GM12878 (cell line): ENCODE data around the gene EMX1. TPM values are rescaled to one million over a fixed set of nuclear protein-coding genes. Genes with fewer than 3 reads are reported as not detected.

ENCODE experiments used
- ATAC-seq: fragments of 200-7000 bp; cut with Tn5 transposase; 3 replicates; pipeline ENCODE4 v1.9.1; 2020; ENCODE audit warnings: mild to moderate bottlenecking, moderate library complexity
- BruUV-seq: library from RNA; stranded (reverse); fragments of 400-500 nt; replicated peaks from 2 replicates; lab custom pipeline; 2021; lab: Mats Ljungman, UMichigan
- CTCF ChIA-PET: fragments of 300-600 bp; sonication (Branson Sonifier 250); formaldehyde crosslinking; extraction: SDS; loops from one replicate; lab custom pipeline; 2021; ENCODE audit warnings: inconsistent platforms; lab: Yijun Ruan, JAX
- POLR2A ChIA-PET: fragments of 350-600 bp; formaldehyde crosslinking; extraction: SDS; loops from one replicate; lab custom pipeline; 2021; ENCODE audit warnings: inconsistent platforms; lab: Charles Lee
- RAD21 ChIA-PET: fragments of 300-600 bp; sonication (Branson Sonifier 250); formaldehyde crosslinking; loops from one replicate; lab custom pipeline; 2023; ENCODE audit warnings: antibody characterized with exemption; ENCODE audit not compliant: unreplicated experiment; lab: Charles Lee
- SMC1A ChIA-PET: fragments of 300-600 bp; sonication (Branson Sonifier 250); formaldehyde crosslinking; loops from one replicate; lab custom pipeline; 2023; ENCODE audit not compliant: unreplicated experiment, uncharacterized antibody; lab: Charles Lee
- DNase-seq: peaks from one replicate; pipeline ENCODE4 v3.0.0-alpha.2; 2011; ENCODE audit warnings: low read depth, low spot score
- FAIRE-seq: peaks from 3 replicates; lab custom pipeline; 2011; peaks lifted over from hg19 to GRCh38; lab: Jason Lieb, UNC
- H2AFZ ChIP-seq: 2 replicates; pipeline ENCODE4 v1.6.0; 2011; ENCODE audit warnings: low read depth, low read length, control low read depth; ENCODE audit not compliant: control insufficient read depth
- H3K27ac ChIP-seq: 2 replicates; pipeline ENCODE4 v1.5.1; 2011; ENCODE audit warnings: control low read depth; ENCODE audit not compliant: control insufficient read depth, insufficient read depth
- H3K27me3 ChIP-seq, 2 experiments: replicated peaks in 1 of 2; 2 replicates each; pipeline versions ENCODE4 v1.6.0 to v1.6.1; 2011; ENCODE audit warnings: low read length in 1 of 2; ENCODE audit not compliant: control insufficient read depth in 2 of 2, insufficient read depth in 2 of 2
- H3K36me3 ChIP-seq, 2 experiments: 2 replicates each; pipeline ENCODE4 v1.5.1; 2011; ENCODE audit warnings: low read length in 1 of 2; ENCODE audit not compliant: control insufficient read depth in 2 of 2, insufficient read depth in 2 of 2
- H3K4me1 ChIP-seq: 2 replicates; pipeline ENCODE4 v1.6.1; 2011; ENCODE audit warnings: mild to moderate bottlenecking, low read length, moderate library complexity, mixed read lengths; ENCODE audit not compliant: control insufficient read depth, insufficient read depth
- H3K4me2 ChIP-seq: 2 replicates; pipeline ENCODE4 v1.6.0; 2011; ENCODE audit warnings: control low read depth; ENCODE audit not compliant: control insufficient read depth, insufficient read depth
- H3K4me3 ChIP-seq: fragments of 200-600 bp; sonication (generic); 2 replicates; pipeline ENCODE4 v1.5.1; 2016
- H3K79me2 ChIP-seq: 2 replicates; pipeline ENCODE4 v1.6.0; 2011; ENCODE audit warnings: low read length; ENCODE audit not compliant: control insufficient read depth, insufficient read depth
- H3K9ac ChIP-seq: 2 replicates; pipeline ENCODE4 v1.8.0; 2011; ENCODE audit warnings: low read length, control low read depth, mixed read lengths; ENCODE audit not compliant: control insufficient read depth, insufficient read depth
- H3K9me3 ChIP-seq: replicated peaks from 3 replicates; pipeline ENCODE4 v1.5.1; 2011; ENCODE audit warnings: mild to moderate bottlenecking, low read length; ENCODE audit not compliant: control insufficient read depth, insufficient read depth
- H4K20me1 ChIP-seq: 2 replicates; pipeline ENCODE4 v1.6.0; 2011; ENCODE audit not compliant: control insufficient read depth, insufficient read depth
- CREB1 ChIP-seq: IDR thresholded peaks from 2 replicates; pipeline ENCODE4 v1.6.1; 2012; ENCODE audit warnings: low read depth, mild to moderate bottlenecking, inconsistent platforms
- FOXM1 ChIP-seq: IDR thresholded peaks from 2 replicates; pipeline ENCODE4 v1.6.1; 2012; ENCODE audit warnings: low read depth, mild to moderate bottlenecking, inconsistent platforms, low read length, moderate library complexity
- JUNB ChIP-seq: IDR thresholded peaks from 2 replicates; pipeline ENCODE4 v1.6.1; 2016; ENCODE audit warnings: antibody characterized with exemption, mild to moderate bottlenecking
- MXI1 ChIP-seq: fragments of 150-350 bp; IDR thresholded peaks from 2 replicates; pipeline ENCODE4 v1.6.1; 2011; ENCODE audit warnings: low read depth, mild to moderate bottlenecking, inconsistent platforms, low read length, improper control_type of control experiment
- NFYB ChIP-seq: IDR thresholded peaks from 2 replicates; pipeline ENCODE4 v1.6.1; 2011; ENCODE audit warnings: low read depth, mild to moderate bottlenecking, low read length, improper control_type of control experiment, moderate library complexity; ENCODE audit not compliant: insufficient read depth
- SPI1 ChIP-seq: IDR thresholded peaks from 2 replicates; pipeline ENCODE4 v1.6.1; 2011; ENCODE audit warnings: low read depth, mild to moderate bottlenecking, low read length, moderate library complexity, borderline replicate concordance; ENCODE audit not compliant: insufficient read depth
- TAF1 ChIP-seq: IDR thresholded peaks from 2 replicates; pipeline ENCODE4 v1.6.1; 2011; ENCODE audit warnings: mild to moderate bottlenecking, low read depth, low read length, borderline replicate concordance
- WGBS: methylation state at CpG from one replicate; pipeline ENCODE4 v1.1.6; 2016; ENCODE audit warnings: low lambda C conversion rate; ENCODE audit not compliant: insufficient replicate concordance, insufficient coverage; ENCODE audit errors: missing lambda C conversion rate; 5-methylcytosine and 5-hydroxymethylcytosine counted together
- in situ Hi-C: fragments of 300-500 bp; cut with MboI; formaldehyde crosslinking; loops from 9 replicates; pipeline ENCODE4 v1.14.3; 2018; ENCODE audit warnings: mixed read lengths
- intact Hi-C: fragments of 100-400 bp; cut with micrococcal nuclease; formaldehyde crosslinking; loops from one replicate; pipeline ENCODE4 v1.14.2; 2022; ENCODE audit not compliant: unreplicated experiment
- polyA plus RNA-seq, 11 experiments: library from polyadenylated mRNA; depleted of rRNA in 4 of 11; unstranded in 6 of 11; stranded (reverse) in 5 of 11; fragments of >200 nt; fragmentation: Nextera tagmentation in 4 of 11; fragmentation: Illumina TruSeq in 1 of 11; extraction: Ambion mirVana in 4 of 11; extraction: Trizol in 1 of 11; gene quantifications; 1 replicate in 1 of 11; 2 replicates in 10 of 11; pipeline versions ENCODE4 v1.2.1 to v1.2.3, GENCODE V29; 2011 to 2016; ENCODE audit warnings: inconsistent platforms in 2 of 11, missing spikeins in 2 of 11, low read depth in 1 of 11
- total RNA-seq, 4 experiments: library from RNA; depleted of rRNA in 3 of 4; stranded (reverse); fragments of >200 nt in 3 of 4; fragmentation: Illumina TruSeq in 1 of 4; extraction: Trizol in 1 of 4; gene quantifications; 2 replicates each; pipeline versions ENCODE4 v1.2.1 to v1.2.3, GENCODE V29; 2013 to 2021
- TF ChIP-seq, protein P1 (sequence below): IDR thresholded peaks from 2 replicates; pipeline ENCODE4 v1.6.1; 2011; ENCODE audit warnings: borderline replicate concordance, low read depth, mild to moderate bottlenecking, moderate library complexity, low read length; ENCODE audit not compliant: insufficient read depth, poor library complexity, severe bottlenecking
- TF ChIP-seq, protein P2 (sequence below): fragments of 150-350 bp; IDR thresholded peaks from 2 replicates; pipeline ENCODE4 v1.6.1; 2016; ENCODE audit warnings: low read depth, low read length
- TF ChIP-seq, protein P3 (sequence below), 3 experiments: IDR thresholded peaks in 2 of 3; conservative IDR thresholded peaks in 1 of 3; 2 replicates each; pipeline ENCODE4 v1.5.1; 2011; ENCODE audit warnings: low read depth in 3 of 3, low read length in 3 of 3, mild to moderate bottlenecking in 3 of 3, control low read depth in 2 of 3, moderate library complexity in 2 of 3, inconsistent platforms in 1 of 3, mixed read lengths in 1 of 3; ENCODE audit not compliant: control insufficient read depth in 2 of 3, insufficient read depth in 1 of 3; ENCODE audit errors: extremely low read depth in 1 of 3
- TF ChIP-seq, protein P4 (sequence below): fragments of 450-650 bp; IDR thresholded peaks from 2 replicates; pipeline ENCODE4 v1.6.1; 2017; ENCODE audit warnings: borderline replicate concordance

Gene EMX1
- total and polyA plus RNA-seq, 10 of the 15 experiments (the other 5 are each of a cell fraction or from before 2014, with no cell fraction given), result 0.07 to 5.1 (median 1.2) TPM; not detected in 1

DNA sequence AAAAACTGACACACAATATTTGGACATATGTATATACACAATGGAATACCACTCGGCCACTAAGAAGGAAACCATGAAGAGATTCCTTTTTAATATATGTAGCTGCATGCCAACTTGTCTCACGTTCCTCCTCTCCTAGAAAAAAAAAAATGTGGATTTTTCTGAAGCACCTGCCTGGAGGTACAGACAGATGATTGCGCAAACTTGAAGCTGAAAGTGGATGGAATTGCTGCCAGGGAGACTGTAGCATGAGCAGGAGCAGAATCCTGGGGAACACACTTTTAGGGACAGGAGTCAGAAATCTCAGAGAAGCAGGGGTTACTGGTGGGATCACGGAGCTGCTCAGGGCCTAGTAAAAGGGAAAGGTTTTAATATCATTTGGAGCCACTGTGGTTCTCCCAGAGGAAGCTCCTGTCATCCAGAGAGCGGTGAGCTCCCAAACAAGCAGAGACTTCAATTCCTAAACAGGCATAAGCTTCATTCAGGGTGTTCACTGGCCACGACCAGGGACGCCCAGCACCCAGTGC is 30.8 kb upstream of the EMX1 start:
- DNase-seq, result no peak
- in situ Hi-C loops, result no loop called here
- POLR2A ChIA-PET, result interaction anchor here (1.2 kb wide), 1 partner anchor 328 kb away, joined by 3 read pairs; no protein-coding TSS in a partner anchor
- no peak for FAIRE-seq
- ATAC-seq, result no peak
- Histone ChIP-seq H3K27me3 (peaks cover 2 to 10% of the 10 kb centered on the region in 2 experiments; a peak in 2 of 4 replicates), H3K79me2 (no peaks in the 10 kb centered on the region), H2AFZ (peak overlapping the region; percentile 29; the same call in 1 of the 2 replicates), H3K36me3 (no peaks in the 10 kb centered on the region), H3K4me3 (peak overlapping the region; percentile 75; the same call in 1 of the 2 replicates), H3K4me1 (no peaks in the 10 kb centered on the region), H3K9me3 (no peaks in the 10 kb centered on the region), H3K9ac (no peak overlapping the region), H3K4me2 (peak overlapping the region; percentile 98), H4K20me1 (no peaks in the 10 kb centered on the region), H3K27ac (no peak overlapping the region)
- 57% methylated on average over 7 of the region's 7 CpGs for WGBS
- intact Hi-C loops, result no loop called here
- RAD21 ChIA-PET, result interaction anchor here (0.8 to 2.0 kb wide), 4 partner anchors 31 to 116 kb away, joined by 3 to 5 read pairs (median 4); no protein-coding TSS in a partner anchor
- SMC1A ChIA-PET, result interaction anchor here (0.5 to 2.1 kb wide), 5 partner anchors 23 to 402 kb away, joined by 3 to 8 read pairs (median 4); no protein-coding TSS in a partner anchor
- no TSS peak for BruUV-seq
- CTCF ChIA-PET, result interaction anchor here (0.9 to 14.3 kb wide), 11 partner anchors 10 to 116 kb away, joined by 3 to 437 read pairs (median 4); partner anchors contain the start of gene EMX1
- TF ChIP-seq, protein P1, sequence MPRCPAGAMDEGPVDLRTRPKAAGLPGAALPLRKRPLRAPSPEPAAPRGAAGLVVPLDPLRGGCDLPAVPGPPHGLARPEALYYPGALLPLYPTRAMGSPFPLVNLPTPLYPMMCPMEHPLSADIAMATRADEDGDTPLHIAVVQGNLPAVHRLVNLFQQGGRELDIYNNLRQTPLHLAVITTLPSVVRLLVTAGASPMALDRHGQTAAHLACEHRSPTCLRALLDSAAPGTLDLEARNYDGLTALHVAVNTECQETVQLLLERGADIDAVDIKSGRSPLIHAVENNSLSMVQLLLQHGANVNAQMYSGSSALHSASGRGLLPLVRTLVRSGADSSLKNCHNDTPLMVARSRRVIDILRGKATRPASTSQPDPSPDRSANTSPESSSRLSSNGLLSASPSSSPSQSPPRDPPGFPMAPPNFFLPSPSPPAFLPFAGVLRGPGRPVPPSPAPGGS, result no peak
- TF ChIP-seq NFYB, result no peak
- TF ChIP-seq JUNB, result no peak
- TF ChIP-seq FOXM1, result no peak
- TF ChIP-seq MXI1, result no peak
- TF ChIP-seq TAF1, result no peak
- TF ChIP-seq, protein P2, sequence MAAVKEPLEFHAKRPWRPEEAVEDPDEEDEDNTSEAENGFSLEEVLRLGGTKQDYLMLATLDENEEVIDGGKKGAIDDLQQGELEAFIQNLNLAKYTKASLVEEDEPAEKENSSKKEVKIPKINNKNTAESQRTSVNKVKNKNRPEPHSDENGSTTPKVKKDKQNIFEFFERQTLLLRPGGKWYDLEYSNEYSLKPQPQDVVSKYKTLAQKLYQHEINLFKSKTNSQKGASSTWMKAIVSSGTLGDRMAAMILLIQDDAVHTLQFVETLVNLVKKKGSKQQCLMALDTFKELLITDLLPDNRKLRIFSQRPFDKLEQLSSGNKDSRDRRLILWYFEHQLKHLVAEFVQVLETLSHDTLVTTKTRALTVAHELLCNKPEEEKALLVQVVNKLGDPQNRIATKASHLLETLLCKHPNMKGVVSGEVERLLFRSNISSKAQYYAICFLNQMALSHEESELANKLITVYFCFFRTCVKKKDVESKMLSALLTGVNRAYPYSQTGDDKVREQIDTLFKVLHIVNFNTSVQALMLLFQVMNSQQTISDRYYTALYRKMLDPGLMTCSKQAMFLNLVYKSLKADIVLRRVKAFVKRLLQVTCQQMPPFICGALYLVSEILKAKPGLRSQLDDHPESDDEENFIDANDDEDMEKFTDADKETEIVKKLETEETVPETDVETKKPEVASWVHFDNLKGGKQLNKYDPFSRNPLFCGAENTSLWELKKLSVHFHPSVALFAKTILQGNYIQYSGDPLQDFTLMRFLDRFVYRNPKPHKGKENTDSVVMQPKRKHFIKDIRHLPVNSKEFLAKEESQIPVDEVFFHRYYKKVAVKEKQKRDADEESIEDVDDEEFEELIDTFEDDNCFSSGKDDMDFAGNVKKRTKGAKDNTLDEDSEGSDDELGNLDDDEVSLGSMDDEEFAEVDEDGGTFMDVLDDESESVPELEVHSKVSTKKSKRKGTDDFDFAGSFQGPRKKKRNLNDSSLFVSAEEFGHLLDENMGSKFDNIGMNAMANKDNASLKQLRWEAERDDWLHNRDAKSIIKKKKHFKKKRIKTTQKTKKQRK, result no peak
- TF ChIP-seq, protein P3, sequence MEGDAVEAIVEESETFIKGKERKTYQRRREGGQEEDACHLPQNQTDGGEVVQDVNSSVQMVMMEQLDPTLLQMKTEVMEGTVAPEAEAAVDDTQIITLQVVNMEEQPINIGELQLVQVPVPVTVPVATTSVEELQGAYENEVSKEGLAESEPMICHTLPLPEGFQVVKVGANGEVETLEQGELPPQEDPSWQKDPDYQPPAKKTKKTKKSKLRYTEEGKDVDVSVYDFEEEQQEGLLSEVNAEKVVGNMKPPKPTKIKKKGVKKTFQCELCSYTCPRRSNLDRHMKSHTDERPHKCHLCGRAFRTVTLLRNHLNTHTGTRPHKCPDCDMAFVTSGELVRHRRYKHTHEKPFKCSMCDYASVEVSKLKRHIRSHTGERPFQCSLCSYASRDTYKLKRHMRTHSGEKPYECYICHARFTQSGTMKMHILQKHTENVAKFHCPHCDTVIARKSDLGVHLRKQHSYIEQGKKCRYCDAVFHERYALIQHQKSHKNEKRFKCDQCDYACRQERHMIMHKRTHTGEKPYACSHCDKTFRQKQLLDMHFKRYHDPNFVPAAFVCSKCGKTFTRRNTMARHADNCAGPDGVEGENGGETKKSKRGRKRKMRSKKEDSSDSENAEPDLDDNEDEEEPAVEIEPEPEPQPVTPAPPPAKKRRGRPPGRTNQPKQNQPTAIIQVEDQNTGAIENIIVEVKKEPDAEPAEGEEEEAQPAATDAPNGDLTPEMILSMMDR (IDR thresholded peaks at IDR 0.05 in 2 of 3, conservative IDR thresholded peaks at IDR 0.05 in 1 of 3; ENCODE audit: control insufficient read depth in 2 of 3, extremely low read depth in 1 of 3, insufficient read depth in 1 of 3, low read depth in 3 of 3, low read length in 3 of 3), result no peak
- TF ChIP-seq, protein P4, sequence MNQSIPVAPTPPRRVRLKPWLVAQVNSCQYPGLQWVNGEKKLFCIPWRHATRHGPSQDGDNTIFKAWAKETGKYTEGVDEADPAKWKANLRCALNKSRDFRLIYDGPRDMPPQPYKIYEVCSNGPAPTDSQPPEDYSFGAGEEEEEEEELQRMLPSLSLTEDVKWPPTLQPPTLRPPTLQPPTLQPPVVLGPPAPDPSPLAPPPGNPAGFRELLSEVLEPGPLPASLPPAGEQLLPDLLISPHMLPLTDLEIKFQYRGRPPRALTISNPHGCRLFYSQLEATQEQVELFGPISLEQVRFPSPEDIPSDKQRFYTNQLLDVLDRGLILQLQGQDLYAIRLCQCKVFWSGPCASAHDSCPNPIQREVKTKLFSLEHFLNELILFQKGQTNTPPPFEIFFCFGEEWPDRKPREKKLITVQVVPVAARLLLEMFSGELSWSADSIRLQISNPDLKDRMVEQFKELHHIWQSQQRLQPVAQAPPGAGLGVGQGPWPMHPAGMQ, result no peak
- TF ChIP-seq SPI1, result no peak
- no peak for TF ChIP-seq CREB1
